ENCODE measurements around the gene CCDC88C.

GRCh38 chr14:91298576-91298975 is 119.0 kb downstream of the CCDC88C start:
- TF ChIP-seq, protein P1, sequence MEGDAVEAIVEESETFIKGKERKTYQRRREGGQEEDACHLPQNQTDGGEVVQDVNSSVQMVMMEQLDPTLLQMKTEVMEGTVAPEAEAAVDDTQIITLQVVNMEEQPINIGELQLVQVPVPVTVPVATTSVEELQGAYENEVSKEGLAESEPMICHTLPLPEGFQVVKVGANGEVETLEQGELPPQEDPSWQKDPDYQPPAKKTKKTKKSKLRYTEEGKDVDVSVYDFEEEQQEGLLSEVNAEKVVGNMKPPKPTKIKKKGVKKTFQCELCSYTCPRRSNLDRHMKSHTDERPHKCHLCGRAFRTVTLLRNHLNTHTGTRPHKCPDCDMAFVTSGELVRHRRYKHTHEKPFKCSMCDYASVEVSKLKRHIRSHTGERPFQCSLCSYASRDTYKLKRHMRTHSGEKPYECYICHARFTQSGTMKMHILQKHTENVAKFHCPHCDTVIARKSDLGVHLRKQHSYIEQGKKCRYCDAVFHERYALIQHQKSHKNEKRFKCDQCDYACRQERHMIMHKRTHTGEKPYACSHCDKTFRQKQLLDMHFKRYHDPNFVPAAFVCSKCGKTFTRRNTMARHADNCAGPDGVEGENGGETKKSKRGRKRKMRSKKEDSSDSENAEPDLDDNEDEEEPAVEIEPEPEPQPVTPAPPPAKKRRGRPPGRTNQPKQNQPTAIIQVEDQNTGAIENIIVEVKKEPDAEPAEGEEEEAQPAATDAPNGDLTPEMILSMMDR (IDR thresholded peaks at IDR 0.05): no peak
- no peak for TF ChIP-seq POLR2A (IDR thresholded peaks at IDR 0.05)
